ENCODE measurements around the gene MERTK. TPM values are rescaled to one million over a fixed set of nuclear protein-coding genes. Genes with fewer than 3 reads are reported as not detected.

Gene MERTK
- total RNA-seq, 1 donor from 2014 or later = not detected

- Mint-ChIP-seq H3K27me3 (peaks cover 7% of the 10 kb centered on the region), H3K27ac (no peak overlapping the region), H3K9me3 (no peaks in the 10 kb centered on the region), H3K36me3 (ENCODE audit: low read depth) (no peaks in the 10 kb centered on the region), H3K4me3 (no peak overlapping the region), H3K4me1 (no peaks in the 10 kb centered on the region)
- ChIA-PET POLR2A (no interaction called here), CTCF (no interaction called here)
- ATAC-seq (ENCODE audit: low read depth) (no peak), DNase-seq (no peak)
- intact Hi-C loops (cut with micrococcal nuclease) = no loop called here
- TF ChIP-seq CTCF (IDR thresholded peaks at IDR 0.05) = no peak
These were observed 50.4 kb downstream of the MERTK start for GRCh38 chr2:111948832-111949231.

GRCh38 chr2:111950236-111950635 is 51.8 kb downstream of the MERTK start:
- Mint-ChIP-seq H3K9me3 (no peaks in the 10 kb centered on the region), H3K27me3 (peaks cover 8% of the 10 kb centered on the region), H3K4me1 (no peaks in the 10 kb centered on the region), H3K36me3 (ENCODE audit: low read depth) (no peaks in the 10 kb centered on the region), H3K27ac (no peak overlapping the region), H3K4me3 (no peak overlapping the region)
- TF ChIP-seq CTCF (IDR thresholded peaks at IDR 0.05) = no peak
- intact Hi-C loops (cut with micrococcal nuclease) = no loop called here
- ATAC-seq (ENCODE audit: low read depth) (no peak), DNase-seq (no peak)
- ChIA-PET CTCF (no interaction called here), POLR2A (no interaction called here)

GRCh38 chr2:111951486-111951885 is 53.1 kb downstream of the MERTK start:
- H3K4me3 Mint-ChIP-seq = no peak overlapping the region

GRCh38 chr2:111952871-111953452 is 54.6 kb downstream of the MERTK start:
- CTCF ChIA-PET = no interaction called here
- no peaks in the 10 kb centered on the region for H3K9me3 Mint-ChIP-seq
- H3K27ac Mint-ChIP-seq = no peak overlapping the region
- TF ChIP-seq CTCF (IDR thresholded peaks at IDR 0.05) = no peak
- intact Hi-C loops (cut with micrococcal nuclease) = no loop called here
- POLR2A ChIA-PET = no interaction called here
- no peaks in the 10 kb centered on the region for H3K4me1 Mint-ChIP-seq
- no peak for DNase-seq
- no peak for ATAC-seq (ENCODE audit: low read depth)
- no peaks in the 10 kb centered on the region for H3K36me3 Mint-ChIP-seq (ENCODE audit: low read depth)
- peaks cover 8% of the 10 kb centered on the region for H3K27me3 Mint-ChIP-seq
- no peak overlapping the region for H3K4me3 Mint-ChIP-seq

More at GRCh38 chr2:111951486-111951885, 53.1 kb downstream of the MERTK start:
- Mint-ChIP-seq H3K4me1 (no peaks in the 10 kb centered on the region), H3K27ac (no peak overlapping the region), H3K36me3 (ENCODE audit: low read depth) (no peaks in the 10 kb centered on the region), H3K27me3 (peaks cover 8% of the 10 kb centered on the region), H3K9me3 (no peaks in the 10 kb centered on the region)
- intact Hi-C loops (cut with micrococcal nuclease) = no loop called here
- ChIA-PET POLR2A (interaction anchor here (0.6 kb wide), 1 partner anchor 125 kb away, joined by 4 read pairs; no protein-coding TSS in a partner anchor), CTCF (no interaction called here)
- ATAC-seq (ENCODE audit: low read depth) (no peak), DNase-seq (no peak)
- no peak for TF ChIP-seq CTCF (IDR thresholded peaks at IDR 0.05)

- TF ChIP-seq CTCF (IDR thresholded peaks at IDR 0.05) = no peak
- H3K27ac Mint-ChIP-seq = no peak overlapping the region
- H3K36me3 Mint-ChIP-seq (ENCODE audit: low read depth) = no peaks in the 10 kb centered on the region
- CTCF ChIA-PET = no interaction called here
- POLR2A ChIA-PET = no interaction called here
- intact Hi-C loops (cut with micrococcal nuclease) = no loop called here
- H3K4me3 Mint-ChIP-seq = no peak overlapping the region
- peaks cover 8% of the 10 kb centered on the region for H3K27me3 Mint-ChIP-seq
- ATAC-seq (ENCODE audit: low read depth) = no peak
- no peaks in the 10 kb centered on the region for H3K4me1 Mint-ChIP-seq
- H3K9me3 Mint-ChIP-seq = no peaks in the 10 kb centered on the region
- DNase-seq = no peak
These were observed 56.4 kb downstream of the MERTK start for GRCh38 chr2:111954602-111955332.
